ENCODE measurements around the gene ZC3H12C.

DNA sequence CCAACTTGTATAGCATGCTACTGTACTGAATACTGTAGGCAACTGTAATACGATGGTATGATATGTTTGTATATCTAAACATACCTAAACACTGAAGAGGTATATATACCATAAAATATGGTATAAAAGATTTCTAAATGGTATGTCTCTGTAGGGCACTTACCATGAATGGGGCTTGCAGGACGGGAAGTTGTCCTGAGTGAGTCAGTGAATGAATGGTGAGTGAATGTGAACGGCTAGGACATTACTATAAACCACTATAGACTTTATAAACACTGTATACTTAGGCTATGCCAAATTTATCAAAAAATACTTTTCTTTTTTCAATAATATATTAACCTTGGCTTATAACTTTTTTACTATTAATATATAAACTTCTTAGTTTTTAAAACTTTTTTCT is 66.8 kb downstream of the ZC3H12C start:
- TF ChIP-seq POLR2A (IDR thresholded peaks at IDR 0.05; ENCODE audit: low read length) (no peak), GATA1 (IDR thresholded peaks at IDR 0.05; ENCODE audit: low read depth, low read length) (no peak)

All from erythroblast (primary cell).